Measurements from ENCODE around the gene PCBP3.

GRCh38 chr21:45640001-45640887, 3.3 kb upstream of the PCBP3 start:
- TF ChIP-seq ZNF790 (CRISPR knock-in tag; IDR thresholded peaks at IDR 0.05; ENCODE audit: borderline replicate concordance) (no peak), RFX5 (IDR thresholded peaks at IDR 0.05; ENCODE audit: low read depth, low read length) (no peak), ZNF275 (CRISPR knock-in tag; IDR thresholded peaks at IDR 0.05; ENCODE audit: borderline replicate concordance) (no peak), DRAP1 (CRISPR knock-in tag; IDR thresholded peaks at IDR 0.05) (no peak), CTCF (CRISPR knock-in tag; IDR thresholded peaks at IDR 0.05) (0 out of 2 replicates have a peak, but pooled peaks have one; percentile 15), SAP130 (CRISPR knock-in tag; IDR thresholded peaks at IDR 0.05; ENCODE audit: low read depth) (no peak), NFIB (CRISPR knock-in tag; IDR thresholded peaks at IDR 0.05; ENCODE audit: borderline replicate concordance) (no peak), PPARG (CRISPR knock-in tag; conservative IDR thresholded peaks at IDR 0.05) (no peak), PTBP1 (IDR thresholded peaks at IDR 0.05; ENCODE audit: low read depth, low read length, poor library complexity, severe bottlenecking) (no peak), MAFG (CRISPR knock-in tag; IDR thresholded peaks at IDR 0.05) (no peak), GABPA (IDR thresholded peaks at IDR 0.05; ENCODE audit: low read depth, low read length) (no peak), GABPA (CRISPR knock-in tag; IDR thresholded peaks at IDR 0.05; ENCODE audit: low read depth) (no peak), KLF11 (CRISPR knock-in tag; IDR thresholded peaks at IDR 0.05) (no peak), ZNF563 (CRISPR knock-in tag; IDR thresholded peaks at IDR 0.05) (no peak), DPF2 (CRISPR knock-in tag; IDR thresholded peaks at IDR 0.05; ENCODE audit: borderline replicate concordance, low read depth) (no peak)

Measured in HepG2 (cell line).